HG03108 (cell line): ENCODE results near the gene ZNF548.

Experiments used
- ATAC-seq: cut with Tn5 transposase; IDR thresholded peaks from one replicate; pipeline ENCODE4 v1.9.1; 2021; ENCODE audit warnings: moderate library complexity; ENCODE audit not compliant: unreplicated experiment

The ZNF548 gene

DNA sequence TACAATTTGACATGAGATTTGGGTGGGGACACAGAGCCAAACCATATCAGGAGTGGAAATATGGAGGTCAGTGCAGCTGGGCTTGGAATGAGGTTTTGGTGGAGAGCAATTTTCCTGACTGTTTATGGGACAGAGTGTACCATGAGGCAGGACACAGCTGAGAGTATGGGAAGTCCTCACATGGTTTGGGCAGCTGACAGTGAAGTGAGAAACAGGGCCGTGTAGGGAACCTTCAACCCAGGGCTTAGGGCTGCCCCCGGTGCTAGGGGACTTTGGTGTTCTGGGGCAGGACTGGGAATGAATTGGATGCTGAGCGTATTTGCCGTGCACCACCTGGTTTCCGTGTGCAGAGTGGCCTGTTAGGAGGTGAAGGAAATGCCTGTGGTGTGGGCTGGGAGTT is 6.1 kb downstream of the ZNF548 start:
- no peak for ATAC-seq

DNA sequence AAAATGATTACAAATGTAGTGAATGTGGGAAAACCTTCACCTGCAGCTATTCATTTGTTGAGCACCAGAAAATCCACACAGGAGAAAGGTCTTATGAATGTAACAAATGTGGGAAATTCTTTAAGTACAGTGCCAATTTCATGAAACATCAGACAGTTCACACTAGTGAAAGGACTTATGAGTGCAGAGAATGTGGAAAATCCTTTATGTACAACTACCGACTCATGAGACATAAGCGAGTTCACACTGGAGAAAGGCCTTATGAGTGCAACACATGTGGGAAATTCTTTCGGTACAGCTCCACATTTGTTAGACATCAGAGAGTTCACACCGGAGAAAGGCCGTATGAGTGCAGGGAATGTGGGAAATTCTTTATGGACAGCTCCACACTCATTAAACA is 9.2 kb downstream of the ZNF548 start:
- ATAC-seq: no peak

DNA sequence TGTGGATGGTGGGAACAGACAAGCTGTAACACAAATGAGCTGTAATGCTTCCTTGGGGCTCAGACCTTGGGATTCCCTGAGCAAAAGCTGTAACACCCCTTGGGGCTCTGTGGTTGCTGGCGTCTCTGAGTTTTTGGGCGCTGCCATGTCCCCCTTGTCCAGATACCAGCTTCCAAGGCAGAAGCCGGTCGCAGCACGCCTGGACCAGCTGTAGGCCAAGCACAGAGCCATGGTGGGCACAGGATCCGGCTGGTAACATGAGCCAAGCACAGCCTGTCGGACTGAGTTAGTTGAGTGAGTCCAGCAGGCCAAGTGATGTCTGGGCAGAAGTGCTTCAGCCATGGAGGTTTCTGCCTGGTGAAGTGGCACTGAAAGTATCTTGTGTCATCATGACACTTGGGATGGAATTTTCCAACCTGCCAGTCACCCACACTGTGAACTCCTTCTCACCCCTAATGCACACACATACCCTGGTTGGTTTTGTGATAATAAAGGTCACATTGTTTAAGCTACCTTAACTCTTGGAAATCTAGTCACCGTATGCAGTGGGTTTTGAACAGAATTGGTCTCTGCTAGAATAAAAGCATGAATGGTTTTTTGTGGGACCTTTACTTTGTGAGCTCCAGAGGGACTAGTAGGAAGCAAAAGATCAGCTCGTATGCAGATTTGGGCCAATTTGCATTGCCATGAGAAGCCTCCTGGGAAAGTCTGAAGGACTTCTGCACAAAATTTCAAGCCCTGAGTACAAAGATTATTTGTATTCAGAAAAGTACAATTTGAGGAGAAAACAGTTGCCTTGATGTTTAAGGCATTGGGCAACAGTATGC is 14.3 kb downstream of the ZNF548 start:
- no peak for ATAC-seq

DNA sequence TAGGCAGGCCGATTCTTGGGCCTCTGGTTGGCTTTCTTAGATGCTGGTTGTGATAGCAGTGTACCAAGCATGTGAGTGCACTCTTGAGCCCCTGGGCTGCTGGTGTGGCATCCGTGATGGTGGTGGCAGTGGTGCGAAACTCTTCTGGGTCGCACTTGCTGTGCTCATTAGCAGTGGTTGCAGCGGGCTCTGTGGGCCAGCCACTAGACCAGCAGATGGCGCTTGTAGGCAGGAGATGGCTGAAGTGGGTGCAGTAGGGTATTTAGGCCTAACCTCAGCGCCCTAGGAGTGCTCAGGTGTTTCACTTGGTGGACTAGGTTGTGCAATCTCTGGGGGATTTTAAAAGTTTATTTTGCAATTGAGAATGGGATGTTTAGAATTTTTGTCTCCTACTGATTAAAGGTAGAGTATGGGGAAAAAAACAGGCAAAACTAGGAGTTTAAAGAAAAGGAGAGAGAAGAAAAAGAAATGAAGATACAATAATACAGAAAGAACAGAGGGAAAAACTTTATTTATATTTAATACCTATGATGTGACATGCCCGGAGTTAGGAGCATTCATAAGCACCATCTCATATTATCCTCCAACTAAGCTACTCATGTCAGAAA is 17.0 kb downstream of the ZNF548 start:
- ATAC-seq: no peak

DNA sequence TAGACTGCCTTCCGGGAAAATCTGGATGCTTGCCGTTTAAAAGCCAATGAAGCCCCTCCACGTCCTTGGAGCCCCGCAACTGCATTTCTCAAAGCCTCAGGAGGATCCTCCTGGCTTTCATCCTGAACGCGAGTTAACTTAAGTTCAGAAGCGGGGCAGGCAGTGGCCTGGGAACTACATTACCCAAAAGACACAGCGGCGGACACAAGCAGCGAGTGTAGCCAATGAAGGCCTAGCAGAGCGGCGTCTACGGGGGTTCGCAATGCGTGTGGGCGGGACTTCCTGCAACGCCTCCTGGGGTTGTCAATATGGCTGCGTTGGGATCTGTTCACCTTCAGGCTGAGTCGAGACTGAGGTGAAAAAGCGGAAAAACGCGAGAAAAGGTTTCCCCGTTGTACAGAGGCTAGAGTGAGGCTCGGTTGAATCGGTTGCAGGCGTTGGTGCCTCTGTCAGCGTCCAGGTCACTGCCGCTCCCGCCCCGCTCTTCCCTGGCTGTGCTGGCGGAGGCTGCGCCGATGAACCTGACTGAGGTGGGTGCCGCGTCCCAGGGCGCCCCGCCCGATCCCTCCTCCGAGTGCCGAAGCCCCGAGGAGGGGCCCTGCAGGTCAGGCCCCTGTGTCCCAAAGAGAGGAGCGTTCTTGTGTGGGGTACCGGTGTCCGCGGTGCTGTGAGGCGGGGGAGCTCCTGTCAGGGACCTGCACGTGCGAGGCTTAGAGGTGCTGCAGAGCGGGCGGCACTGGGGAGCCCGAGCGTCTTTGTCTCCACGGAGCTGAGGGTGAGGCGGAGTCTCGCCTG is 21.4 kb downstream of the ZNF548 start, which contains the start of gene ZNF17:
Gene ZNF17 (plus strand): TSS at position 285 of the 795 bp plus-strand sequence. CDS start 2,455 bp downstream, outside the sequence.
- ATAC-seq: peak; percentile 99

DNA sequence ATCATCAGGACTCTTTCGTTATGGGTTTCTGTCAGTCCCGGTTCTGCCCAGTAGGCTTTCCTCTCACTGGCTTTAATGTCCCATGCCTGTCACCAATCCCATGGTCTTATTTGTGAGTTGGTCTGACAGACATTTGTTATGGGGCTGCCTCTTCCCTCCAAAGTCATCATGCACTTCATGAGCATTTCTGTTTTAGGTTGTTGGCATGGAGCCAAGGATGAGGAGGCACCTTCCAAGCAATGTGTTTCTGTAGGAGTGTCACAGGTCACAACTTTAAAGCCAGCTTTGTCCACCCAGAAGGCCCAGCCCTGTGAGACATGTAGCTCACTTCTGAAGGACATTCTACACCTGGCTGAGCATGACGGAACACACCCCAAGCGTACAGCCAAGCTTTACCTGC is 29.8 kb downstream of the ZNF548 start:
- ATAC-seq: no peak

DNA sequence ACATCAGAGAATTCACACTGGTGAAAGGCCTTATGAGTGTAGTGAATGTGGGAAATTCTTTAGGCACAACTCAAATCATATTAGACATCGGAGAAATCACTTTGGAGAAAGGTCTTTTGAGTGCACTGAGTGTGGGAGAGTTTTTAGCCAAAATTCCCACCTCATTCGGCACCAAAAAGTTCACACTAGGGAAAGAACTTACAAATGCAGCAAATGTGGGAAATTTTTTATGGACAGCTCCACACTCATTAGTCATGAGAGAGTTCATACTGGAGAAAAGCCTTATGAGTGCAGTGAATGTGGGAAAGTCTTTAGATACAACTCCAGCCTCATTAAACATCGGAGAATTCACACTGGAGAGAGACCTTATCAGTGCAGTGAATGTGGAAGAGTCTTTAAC is 31.4 kb downstream of the ZNF548 start:
- ATAC-seq: no peak

DNA sequence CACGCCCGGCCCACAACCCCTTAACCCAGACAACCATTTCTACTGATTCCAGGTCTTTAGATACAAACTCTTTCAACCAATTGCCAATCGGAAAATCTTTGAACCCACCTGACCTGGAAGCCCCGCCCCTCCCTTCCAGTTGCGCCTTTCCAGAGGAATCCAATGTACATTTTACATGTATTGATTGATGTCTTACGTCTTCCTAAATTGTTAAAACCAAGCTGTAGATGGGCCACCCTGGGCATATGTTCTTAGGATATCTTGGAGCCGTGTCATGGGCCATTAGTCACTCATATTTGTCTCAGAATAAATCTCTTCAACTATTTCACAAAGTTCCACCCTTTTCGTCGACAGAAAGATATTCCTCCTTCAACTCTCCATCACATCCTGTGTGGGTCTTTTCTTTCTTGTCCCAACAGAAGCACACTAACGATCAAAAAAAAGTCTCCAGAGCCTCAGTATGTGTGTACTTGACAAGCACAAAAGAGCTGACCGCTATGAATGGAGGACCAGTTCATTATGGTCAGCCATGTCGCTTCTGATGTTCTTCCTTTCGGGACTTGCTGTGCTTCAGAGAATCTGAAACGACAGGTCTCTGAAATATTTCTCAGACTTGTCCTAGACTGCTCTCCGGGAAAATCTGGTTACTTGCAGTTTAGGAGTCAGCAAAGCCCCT is 44.9 kb downstream of the ZNF548 start:
- ATAC-seq: peak; percentile 5

DNA sequence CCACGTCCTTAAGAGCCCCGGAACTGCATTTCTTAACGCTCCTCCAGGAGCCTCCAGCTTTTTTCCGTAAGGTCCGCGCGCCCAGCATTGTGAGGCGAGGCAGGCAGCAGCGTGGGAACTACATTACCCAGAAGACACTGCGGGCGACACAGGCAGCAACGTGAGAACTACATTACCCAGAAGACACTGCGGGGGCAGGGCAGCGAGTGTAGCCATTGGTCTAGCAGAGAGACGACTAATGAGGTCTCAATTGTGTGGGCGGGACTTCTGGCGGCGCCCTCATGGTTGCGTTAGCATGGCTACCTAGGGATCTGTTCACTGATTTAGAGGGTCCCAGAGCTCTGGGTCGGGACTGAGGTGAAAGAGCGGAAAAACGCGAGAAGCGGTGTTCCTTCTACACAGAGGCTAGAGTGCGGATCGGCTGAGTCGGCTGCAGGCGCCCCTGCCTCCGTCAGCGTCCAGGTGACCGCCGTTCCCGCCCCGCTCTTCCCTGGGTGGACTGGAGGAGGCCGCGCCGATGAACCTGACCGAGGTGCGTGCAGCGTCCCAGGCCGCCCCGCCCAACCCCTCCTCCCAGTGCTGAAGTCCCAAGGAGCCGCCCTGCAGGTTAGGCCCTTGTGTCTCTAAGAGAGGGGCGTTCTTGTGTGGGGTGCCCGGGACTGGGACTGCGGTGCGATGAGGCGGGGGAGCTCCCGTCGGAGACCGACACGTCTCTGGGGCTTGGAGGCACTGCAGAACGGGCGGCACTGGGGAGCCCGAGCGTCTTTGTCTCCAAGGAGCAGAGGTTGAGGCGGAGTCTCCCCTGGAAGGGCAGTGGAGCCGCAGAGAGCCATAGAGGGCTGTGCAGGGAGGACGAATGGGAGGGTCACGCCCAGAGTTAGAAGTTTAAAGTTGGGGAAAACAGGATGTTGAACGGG is 45.7 kb downstream of the ZNF548 start, which contains the start of gene ZNF749:
Gene ZNF749 (plus strand): TSS at position 264 of the 917 bp plus-strand sequence. CDS start 254 bp downstream, at position 518.
- peak; percentile 92 for ATAC-seq

DNA sequence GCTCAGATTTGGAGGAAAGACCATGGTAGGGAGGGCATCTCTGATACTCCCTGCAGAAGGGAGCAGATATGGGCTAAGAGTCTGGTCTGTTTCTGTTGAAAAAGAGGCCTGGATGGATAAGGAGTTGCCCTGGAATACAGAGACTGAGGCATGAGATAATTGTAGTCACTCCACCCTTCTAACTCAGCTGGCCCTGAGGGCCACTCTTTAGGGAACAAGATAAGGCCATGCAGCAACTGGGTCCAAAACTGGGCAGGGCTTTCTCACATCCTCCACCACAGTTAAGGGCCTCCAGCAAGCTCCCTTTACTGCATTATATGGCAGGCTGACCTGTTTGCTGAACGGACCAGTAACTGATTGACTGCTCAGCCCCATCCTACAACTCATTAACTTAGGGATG is 46.8 kb downstream of the ZNF548 start:
- no peak for ATAC-seq

DNA sequence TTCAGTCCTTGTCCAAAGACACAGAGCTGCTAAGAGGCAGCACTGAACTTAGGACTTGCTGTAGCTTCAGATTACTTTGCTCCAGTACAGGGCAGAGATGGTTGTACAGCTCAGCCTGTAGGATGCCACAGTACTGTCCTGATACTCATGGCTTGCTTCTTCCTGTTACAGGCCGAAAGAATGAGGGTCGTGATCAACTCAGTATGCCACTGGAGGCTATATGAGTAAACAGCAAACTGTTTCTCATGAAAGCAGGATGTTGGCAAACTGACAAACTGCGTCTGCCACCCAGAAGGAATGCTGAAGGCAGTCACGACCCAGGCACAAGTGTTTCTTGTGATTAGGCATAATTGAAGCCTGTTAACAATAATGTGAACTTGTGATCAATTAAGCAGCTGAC is 48.3 kb downstream of the ZNF548 start:
- ATAC-seq: no peak

DNA sequence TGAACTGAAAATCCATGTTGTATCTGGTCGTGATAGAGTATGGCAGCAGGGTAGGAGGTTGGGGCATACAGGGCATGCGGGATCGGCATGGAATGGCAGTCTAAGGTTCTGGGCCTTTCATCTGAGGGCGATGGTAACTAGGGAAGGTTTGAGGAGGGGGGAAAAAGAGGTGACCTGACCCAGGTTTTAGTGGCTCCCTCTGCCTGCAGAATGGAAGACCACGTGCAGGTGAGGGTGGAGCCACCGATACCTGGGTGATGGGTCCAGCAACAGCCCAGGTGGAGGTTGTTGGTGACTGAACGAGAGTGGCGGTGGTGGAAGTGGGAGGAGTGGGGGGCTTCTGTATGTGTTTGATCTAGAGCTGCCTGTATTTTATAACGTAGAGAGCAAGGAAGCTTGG is 49.3 kb downstream of the ZNF548 start:
- ATAC-seq: no peak

DNA sequence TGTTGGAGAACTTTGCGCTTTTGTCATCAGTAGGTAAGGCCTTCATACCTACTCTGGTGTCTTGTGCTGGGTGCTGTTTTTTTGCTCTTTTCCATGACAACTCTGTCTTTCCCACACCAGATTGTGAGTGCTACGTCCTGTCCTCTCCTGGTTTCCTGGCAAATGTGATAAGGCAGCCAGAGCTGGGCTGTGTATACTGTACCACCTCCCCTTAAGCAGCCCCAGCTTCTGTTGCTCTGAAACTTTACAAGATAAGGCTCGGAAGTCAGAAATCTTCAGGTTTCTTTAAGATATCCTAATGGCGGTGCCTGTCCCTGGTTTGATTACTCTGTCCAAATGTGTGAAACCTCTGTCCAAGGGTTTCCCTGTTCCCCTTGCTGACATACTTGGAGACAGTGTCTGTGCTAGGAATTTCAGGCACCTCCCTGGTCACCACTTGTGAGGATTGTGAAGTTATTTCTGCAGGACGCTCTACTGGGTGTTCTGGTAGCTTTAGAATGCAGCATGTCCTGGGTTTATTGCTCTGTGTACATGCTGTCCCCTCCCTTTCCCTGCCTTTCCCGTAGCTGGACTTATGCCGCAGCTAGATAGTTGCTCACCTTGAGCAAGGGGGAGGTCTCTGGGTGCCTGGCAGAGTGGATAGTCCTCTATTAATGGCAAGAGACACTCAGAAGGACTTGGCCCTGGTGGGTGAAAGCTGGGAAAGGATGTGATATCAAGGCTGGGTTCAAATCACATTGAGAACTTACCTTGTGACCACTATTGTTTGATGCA is 52.5 kb downstream of the ZNF548 start:
- ATAC-seq: no peak

DNA sequence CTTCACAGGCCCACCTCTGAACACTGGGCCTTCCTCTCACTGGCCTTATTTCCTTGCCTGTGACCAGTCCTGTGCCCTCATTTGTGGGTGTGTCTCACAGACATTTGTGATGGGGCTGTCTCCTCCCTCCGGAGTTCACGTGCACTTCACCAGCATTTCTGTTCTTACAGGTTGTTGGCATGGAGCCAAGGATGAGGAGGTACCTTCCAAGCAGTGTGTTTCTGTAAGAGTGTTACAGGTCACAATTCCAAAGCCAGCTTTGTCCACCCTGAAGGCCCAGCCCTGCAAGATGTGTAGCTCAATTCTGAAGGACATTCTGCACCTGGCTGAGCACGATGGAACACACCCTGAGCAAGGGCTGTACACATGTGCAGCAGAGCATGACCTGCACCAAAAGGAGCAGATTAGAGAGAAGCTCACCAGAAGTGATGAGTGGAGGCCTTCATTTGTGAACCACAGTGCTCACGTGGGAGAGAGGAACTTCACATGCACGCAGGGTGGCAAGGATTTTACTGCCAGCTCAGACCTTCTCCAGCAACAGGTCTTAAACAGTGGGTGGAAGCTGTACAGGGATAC is 53.6 kb downstream of the ZNF548 start:
- ATAC-seq: no peak

DNA sequence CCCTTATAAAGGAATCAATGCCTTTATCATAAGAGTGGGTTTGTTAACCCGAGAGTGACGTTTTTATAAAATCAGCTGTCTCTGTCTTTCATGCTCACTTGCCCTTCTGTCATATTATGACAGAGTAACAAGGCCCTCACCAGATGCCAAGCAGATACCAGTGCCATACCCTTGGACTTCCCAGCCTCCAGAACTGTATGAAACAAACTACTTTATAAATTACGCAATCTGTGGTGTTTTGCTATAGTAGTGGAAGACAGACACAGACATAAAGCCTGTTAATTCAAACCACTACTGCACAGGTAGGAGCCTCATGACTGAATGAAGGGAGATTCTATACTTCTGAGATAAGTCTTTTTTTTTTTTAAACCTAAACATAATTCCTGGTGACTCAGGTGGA is 62.7 kb downstream of the ZNF548 start:
- ATAC-seq: no peak
